ENCODE results near the gene RAN.
"Not testable (repeated sequence)": the region's sequence is repeated elsewhere in the genome, so short reads cannot be mapped to it uniquely, and the experiment has no call there.

DNA sequence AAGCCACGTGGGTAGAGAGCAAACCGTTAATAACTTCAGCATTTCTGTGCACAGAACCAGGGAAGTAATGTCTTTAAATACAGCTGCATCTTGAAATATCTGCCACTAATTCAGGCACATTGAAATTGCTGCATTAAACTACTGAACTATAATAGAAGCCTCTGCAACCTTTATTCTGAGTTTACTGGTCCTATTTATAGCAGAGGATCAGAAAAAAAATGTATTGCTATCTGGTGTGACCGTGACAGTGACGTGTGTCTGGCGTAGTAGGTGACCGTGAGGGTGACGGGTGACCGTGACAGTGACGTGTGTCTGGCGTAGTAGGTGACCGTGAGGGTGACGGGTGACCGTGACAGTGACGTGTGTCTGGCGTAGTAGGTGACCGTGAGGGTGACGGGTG lies 15.3 kb downstream of the RAN start:
- TF ChIP-seq, protein P1, sequence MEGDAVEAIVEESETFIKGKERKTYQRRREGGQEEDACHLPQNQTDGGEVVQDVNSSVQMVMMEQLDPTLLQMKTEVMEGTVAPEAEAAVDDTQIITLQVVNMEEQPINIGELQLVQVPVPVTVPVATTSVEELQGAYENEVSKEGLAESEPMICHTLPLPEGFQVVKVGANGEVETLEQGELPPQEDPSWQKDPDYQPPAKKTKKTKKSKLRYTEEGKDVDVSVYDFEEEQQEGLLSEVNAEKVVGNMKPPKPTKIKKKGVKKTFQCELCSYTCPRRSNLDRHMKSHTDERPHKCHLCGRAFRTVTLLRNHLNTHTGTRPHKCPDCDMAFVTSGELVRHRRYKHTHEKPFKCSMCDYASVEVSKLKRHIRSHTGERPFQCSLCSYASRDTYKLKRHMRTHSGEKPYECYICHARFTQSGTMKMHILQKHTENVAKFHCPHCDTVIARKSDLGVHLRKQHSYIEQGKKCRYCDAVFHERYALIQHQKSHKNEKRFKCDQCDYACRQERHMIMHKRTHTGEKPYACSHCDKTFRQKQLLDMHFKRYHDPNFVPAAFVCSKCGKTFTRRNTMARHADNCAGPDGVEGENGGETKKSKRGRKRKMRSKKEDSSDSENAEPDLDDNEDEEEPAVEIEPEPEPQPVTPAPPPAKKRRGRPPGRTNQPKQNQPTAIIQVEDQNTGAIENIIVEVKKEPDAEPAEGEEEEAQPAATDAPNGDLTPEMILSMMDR (IDR thresholded peaks at IDR 0.05), result not testable (repeated sequence)
- not testable (repeated sequence) for TF ChIP-seq POLR2AphosphoS5 (IDR thresholded peaks at IDR 0.05)

All from stomach (tissue), 4 donors.